GM10847 (cell line): ENCODE data around the gene RSPO4.

Experiments used
- POLR2A ChIP-seq: IDR thresholded peaks from 2 replicates; pipeline ENCODE4 v1.6.1; 2011; ENCODE audit not compliant: insufficient read length; ENCODE audit errors: extremely low read depth

Gene RSPO4

GRCh38 chr20:913306-913849 lies 88.7 kb downstream of the RSPO4 start:
- no peak for TF ChIP-seq POLR2A

- TF ChIP-seq POLR2A: no peak
Observed at GRCh38 chr20:911882-912600, 90.1 kb downstream of the RSPO4 start.

- TF ChIP-seq POLR2A: no peak
Observed at GRCh38 chr20:910870-911770, 91.0 kb downstream of the RSPO4 start.

GRCh38 chr20:910132-910869 lies 91.8 kb downstream of the RSPO4 start:
- no peak for TF ChIP-seq POLR2A

GRCh38 chr20:909641-910040 lies 92.5 kb downstream of the RSPO4 start:
- TF ChIP-seq POLR2A: no peak
